ENCODE data around the gene XPNPEP2. TPM values are rescaled to one million over a fixed set of nuclear protein-coding genes. Genes with fewer than 3 reads are reported as not detected.
A peak's percentile ranks its signal among the peaks of the same experiment; 100 is the strongest.

XPNPEP2 gene
- total RNA-seq, 2 experiments from 2014 or later = 0.43 to 0.63 TPM

DNA sequence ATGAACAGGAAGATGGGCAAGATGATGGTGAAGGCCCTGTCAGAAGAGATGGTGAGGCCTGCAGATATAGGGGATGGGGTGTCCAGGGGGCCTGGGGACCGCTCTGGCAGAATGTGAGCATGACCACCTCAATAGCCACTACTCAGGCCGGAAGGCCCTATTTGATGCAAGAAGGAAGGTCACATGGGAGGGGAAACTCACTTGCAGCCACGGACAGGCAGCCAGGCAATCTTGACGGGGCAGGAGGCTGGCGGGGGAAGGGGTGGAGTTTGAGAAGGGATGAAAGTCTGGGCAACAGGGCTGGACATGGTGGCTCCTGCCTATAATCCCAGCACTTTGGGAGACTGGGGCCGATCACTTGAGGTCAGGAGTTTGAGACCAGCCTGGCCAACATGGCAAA, 49.7 kb downstream of the XPNPEP2 start:
- DNase-seq (no peak), ATAC-seq (no peak)
- POLR2A ChIA-PET = no interaction called here
- Mint-ChIP-seq H3K4me1 (peaks cover 36% of the 10 kb centered on the region), H3K27me3 (no peaks in the 10 kb centered on the region), H3K9me3 (ENCODE audit: low read depth) (no peaks in the 10 kb centered on the region), H3K4me3 (no peak overlapping the region), H3K36me3 (ENCODE audit: low read depth) (peaks cover 57% of the 10 kb centered on the region), H3K27ac (peak overlapping the region; percentile 47)
- intact Hi-C loops (cut with DNase I, micrococcal nuclease) = no loop called here
- CTCF ChIA-PET = interaction anchor here (1.4 kb wide), 1 partner anchor 29 kb away, joined by 3 read pairs; no protein-coding TSS in a partner anchor

DNA sequence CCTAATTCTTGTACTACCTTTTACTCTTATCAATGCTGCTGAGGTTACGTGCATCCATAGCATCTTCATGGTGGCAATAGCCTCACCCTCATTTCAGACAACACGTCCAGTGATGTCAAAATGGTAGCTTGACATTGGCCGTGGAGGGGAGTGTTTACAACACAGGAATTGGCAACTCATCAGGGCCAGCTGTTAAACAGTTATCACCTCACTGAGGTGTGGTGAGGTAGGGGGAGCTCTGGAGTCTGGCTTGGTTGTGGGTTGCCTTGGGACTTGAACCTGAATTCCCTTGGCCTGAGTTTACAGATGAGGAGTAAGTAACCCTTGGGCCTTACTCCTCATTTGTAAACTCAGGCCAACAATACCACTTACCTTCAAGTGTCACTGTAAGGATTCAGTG, 51.4 kb downstream of the XPNPEP2 start:
- peaks cover 55% of the 10 kb centered on the region for H3K36me3 Mint-ChIP-seq (ENCODE audit: low read depth)
- H3K27ac Mint-ChIP-seq = peak overlapping the region; percentile 51
- no peaks in the 10 kb centered on the region for H3K9me3 Mint-ChIP-seq (ENCODE audit: low read depth)
- no peak for DNase-seq
- no peaks in the 10 kb centered on the region for H3K27me3 Mint-ChIP-seq
- intact Hi-C loops (cut with DNase I, micrococcal nuclease) = no loop called here
- no peak for ATAC-seq
- no peak overlapping the region for H3K4me3 Mint-ChIP-seq
- POLR2A ChIA-PET = no interaction called here
- CTCF ChIA-PET = interaction anchor here (0.7 to 1.1 kb wide), 2 partner anchors 9 to 191 kb away, joined by 3 read pairs; no protein-coding TSS in a partner anchor
- H3K4me1 Mint-ChIP-seq = peaks cover 24% of the 10 kb centered on the region

GRCh38 chrX:129790808-129791207, 52.0 kb downstream of the XPNPEP2 start:
- CTCF ChIA-PET = no interaction called here
- intact Hi-C loops (cut with DNase I, micrococcal nuclease) = no loop called here
- DNase-seq = no peak
- no peak for ATAC-seq
- no peak overlapping the region for H3K27ac Mint-ChIP-seq
- peaks cover 48% of the 10 kb centered on the region for H3K36me3 Mint-ChIP-seq (ENCODE audit: low read depth)
- no peaks in the 10 kb centered on the region for H3K9me3 Mint-ChIP-seq (ENCODE audit: low read depth)
- H3K27me3 Mint-ChIP-seq = no peaks in the 10 kb centered on the region
- H3K4me3 Mint-ChIP-seq = no peak overlapping the region
- H3K4me1 Mint-ChIP-seq = peaks cover 17% of the 10 kb centered on the region
- POLR2A ChIA-PET = no interaction called here

DNA sequence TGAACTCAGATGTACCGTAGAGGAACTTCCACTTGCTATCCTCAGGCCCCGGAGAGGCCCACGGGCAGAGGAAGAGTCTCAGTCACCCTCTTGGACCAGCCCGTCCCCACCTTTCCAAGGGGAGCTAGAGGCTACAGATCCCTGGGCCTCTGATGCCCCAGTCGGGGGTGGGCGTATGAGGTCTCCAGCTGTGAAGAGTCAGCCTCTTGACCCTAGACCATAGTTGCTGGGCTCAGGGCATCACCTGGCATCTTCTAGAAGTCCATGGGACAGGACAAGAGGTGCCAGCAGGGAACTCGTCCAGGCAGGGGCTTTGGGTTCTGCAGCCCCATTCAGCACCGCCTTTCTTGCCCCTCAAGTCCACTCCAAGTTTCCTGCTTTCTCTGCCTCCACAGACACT, 52.6 kb downstream of the XPNPEP2 start:
- peaks cover 12% of the 10 kb centered on the region for H3K4me1 Mint-ChIP-seq
- POLR2A ChIA-PET = no interaction called here
- no peaks in the 10 kb centered on the region for H3K9me3 Mint-ChIP-seq (ENCODE audit: low read depth)
- no peak for ATAC-seq
- H3K27me3 Mint-ChIP-seq = no peaks in the 10 kb centered on the region
- H3K27ac Mint-ChIP-seq = no peak overlapping the region
- peaks cover 47% of the 10 kb centered on the region for H3K36me3 Mint-ChIP-seq (ENCODE audit: low read depth)
- CTCF ChIA-PET = no interaction called here
- H3K4me3 Mint-ChIP-seq = no peak overlapping the region
- intact Hi-C loops (cut with DNase I, micrococcal nuclease) = no loop called here
- DNase-seq = no peak

- DNase-seq (no peak), ATAC-seq (no peak)
- Mint-ChIP-seq H3K4me3 (no peak overlapping the region), H3K4me1 (peaks cover 8% of the 10 kb centered on the region), H3K36me3 (ENCODE audit: low read depth) (peaks cover 44% of the 10 kb centered on the region), H3K27ac (no peak overlapping the region), H3K27me3 (no peaks in the 10 kb centered on the region), H3K9me3 (ENCODE audit: low read depth) (no peaks in the 10 kb centered on the region)
- ChIA-PET POLR2A (interaction anchor here (0.6 kb wide), 1 partner anchor 10 kb away, joined by 3 read pairs; no protein-coding TSS in a partner anchor), CTCF (no interaction called here)
- intact Hi-C loops (cut with DNase I, micrococcal nuclease) = no loop called here
Observed at GRCh38 chrX:129791961-129792570, 53.3 kb downstream of the XPNPEP2 start.

- Mint-ChIP-seq H3K27ac (no peak overlapping the region), H3K9me3 (ENCODE audit: low read depth) (no peaks in the 10 kb centered on the region), H3K4me1 (peaks cover 4% of the 10 kb centered on the region), H3K36me3 (ENCODE audit: low read depth) (peaks cover 41% of the 10 kb centered on the region), H3K27me3 (no peaks in the 10 kb centered on the region), H3K4me3 (no peak overlapping the region)
- no peak for DNase-seq
- intact Hi-C loops (cut with DNase I, micrococcal nuclease) = no loop called here
- CTCF ChIA-PET = no interaction called here
- no peak for ATAC-seq
- POLR2A ChIA-PET = interaction anchor here (0.6 kb wide), 1 partner anchor 9 kb away, joined by 3 read pairs; no protein-coding TSS in a partner anchor
Observed at GRCh38 chrX:129792586-129793291, 54.0 kb downstream of the XPNPEP2 start.

GRCh38 chrX:129793604-129794191, 54.9 kb downstream of the XPNPEP2 start:
- ATAC-seq (no peak), DNase-seq (no peak)
- H3K4me1 Mint-ChIP-seq = peaks cover 13% of the 10 kb centered on the region
- no peaks in the 10 kb centered on the region for H3K9me3 Mint-ChIP-seq (ENCODE audit: low read depth)
- peaks cover 46% of the 10 kb centered on the region for H3K36me3 Mint-ChIP-seq (ENCODE audit: low read depth)
- intact Hi-C loops (cut with DNase I, micrococcal nuclease) = no loop called here
- no peaks in the 10 kb centered on the region for H3K27me3 Mint-ChIP-seq
- ChIA-PET POLR2A (interaction anchor here (0.6 kb wide), 1 partner anchor 47 kb away, joined by 5 read pairs; no protein-coding TSS in a partner anchor), CTCF (interaction anchor here (1.1 kb wide), 1 partner anchor 38 kb away, joined by 4 read pairs; no protein-coding TSS in a partner anchor)
- H3K27ac Mint-ChIP-seq = no peak overlapping the region
- no peak overlapping the region for H3K4me3 Mint-ChIP-seq

DNA sequence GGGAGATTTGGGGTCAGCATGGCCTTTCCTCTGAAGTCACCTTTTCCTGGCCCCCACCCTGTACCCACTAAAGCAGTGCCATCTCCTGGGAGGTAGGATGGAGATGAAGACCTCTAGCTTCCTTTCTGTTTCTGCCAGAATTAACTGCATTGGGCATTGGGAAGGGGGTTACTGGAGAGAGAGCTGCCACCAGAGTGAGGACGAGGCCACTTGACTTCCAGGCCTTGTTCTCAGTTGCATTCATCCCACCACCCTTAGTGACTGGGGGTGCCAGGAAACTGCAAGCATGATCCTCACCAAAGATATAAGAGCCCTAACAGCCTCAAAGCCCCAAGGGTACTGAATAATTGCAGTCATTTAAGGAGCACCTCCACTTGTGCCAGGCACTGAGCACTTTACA, 56.8 kb downstream of the XPNPEP2 start:
- CTCF ChIA-PET = interaction anchor here (1.0 to 1.6 kb wide), 3 partner anchors 28 to 186 kb away, joined by 3 to 4 read pairs (median 3); no protein-coding TSS in a partner anchor
- ATAC-seq = no peak

GRCh38 chrX:129797251-129797906, 58.6 kb downstream of the XPNPEP2 start:
- Mint-ChIP-seq H3K36me3 (ENCODE audit: low read depth) (peaks cover 49% of the 10 kb centered on the region), H3K4me1 (peaks cover 25% of the 10 kb centered on the region), H3K27ac (peak overlapping the region; percentile 42), H3K9me3 (ENCODE audit: low read depth) (no peaks in the 10 kb centered on the region), H3K4me3 (no peak overlapping the region), H3K27me3 (no peaks in the 10 kb centered on the region)
- ATAC-seq = no peak
- ChIA-PET POLR2A (no interaction called here), CTCF (interaction anchor here (1.2 kb wide), 1 partner anchor 35 kb away, joined by 4 read pairs; no protein-coding TSS in a partner anchor)
- DNase-seq = no peak
- intact Hi-C loops (cut with DNase I, micrococcal nuclease) = no loop called here

More for the DNA sequence above, 56.8 kb downstream of the XPNPEP2 start:
- Mint-ChIP-seq H3K4me3 (no peak overlapping the region), H3K27me3 (no peaks in the 10 kb centered on the region), H3K36me3 (ENCODE audit: low read depth) (peaks cover 55% of the 10 kb centered on the region), H3K9me3 (ENCODE audit: low read depth) (no peaks in the 10 kb centered on the region), H3K4me1 (peaks cover 25% of the 10 kb centered on the region), H3K27ac (no peak overlapping the region)
- no peak for DNase-seq
- intact Hi-C loops (cut with DNase I, micrococcal nuclease) = no loop called here
- POLR2A ChIA-PET = no interaction called here

DNA sequence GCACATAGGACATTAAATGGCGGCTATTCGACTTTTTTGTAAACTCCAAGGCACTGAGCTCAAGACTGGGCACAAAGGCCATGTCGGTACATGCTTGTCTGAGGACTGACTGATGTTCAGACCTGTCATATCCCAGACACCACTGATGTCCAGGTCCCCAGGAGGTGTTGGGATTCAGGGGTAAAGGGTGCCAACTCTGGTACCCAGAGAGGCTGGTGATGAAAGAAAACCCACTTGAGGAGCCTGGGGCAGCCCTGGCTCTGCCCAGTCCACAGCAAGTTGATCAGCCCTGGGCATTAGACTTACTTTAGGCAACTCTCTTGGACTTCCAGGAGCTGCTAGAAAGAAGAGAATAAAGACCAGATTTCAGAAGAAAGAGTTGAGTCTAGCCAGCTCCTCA, 59.7 kb downstream of the XPNPEP2 start:
- Mint-ChIP-seq H3K36me3 (ENCODE audit: low read depth) (peaks cover 41% of the 10 kb centered on the region), H3K27me3 (no peaks in the 10 kb centered on the region), H3K4me3 (no peak overlapping the region), H3K9me3 (ENCODE audit: low read depth) (no peaks in the 10 kb centered on the region), H3K4me1 (peaks cover 25% of the 10 kb centered on the region), H3K27ac (peak overlapping the region; percentile 74)
- CTCF ChIA-PET = interaction anchor here (0.5 to 1.2 kb wide), 4 partner anchors 8 to 520 kb away, joined by 3 to 4 read pairs (median 4); partner anchors contain the start of gene APLN
- no peak for ATAC-seq
- POLR2A ChIA-PET = interaction anchor here (0.5 to 0.6 kb wide), 3 partner anchors 124 to 466 kb away, joined by 3 to 6 read pairs (median 4); no protein-coding TSS in a partner anchor
- no peak for DNase-seq
- intact Hi-C loops (cut with DNase I, micrococcal nuclease) = no loop called here

GRCh38 chrX:129798888-129799287, 60.1 kb downstream of the XPNPEP2 start:
- Mint-ChIP-seq H3K27ac (peak overlapping the region; percentile 74), H3K4me3 (no peak overlapping the region), H3K9me3 (ENCODE audit: low read depth) (no peaks in the 10 kb centered on the region), H3K4me1 (peaks cover 25% of the 10 kb centered on the region), H3K27me3 (no peaks in the 10 kb centered on the region), H3K36me3 (ENCODE audit: low read depth) (peaks cover 41% of the 10 kb centered on the region)
- ATAC-seq = peak; percentile 91
- intact Hi-C loops (cut with DNase I, micrococcal nuclease) = no loop called here
- ChIA-PET CTCF (interaction anchor here (0.6 to 1.2 kb wide), 5 partner anchors 9 to 519 kb away, joined by 3 to 4 read pairs (median 3); no protein-coding TSS in a partner anchor), POLR2A (interaction anchor here (0.5 kb wide), 1 partner anchor 123 kb away, joined by 6 read pairs; no protein-coding TSS in a partner anchor)
- peak; percentile 68 for DNase-seq

All from activated CD4-positive, alpha-beta T cell treated with anti-CD3 and anti-CD28 coated beads for 36 hours (primary cell).